GM19035 (cell line): ENCODE measurements around the gene CD302.
"Not testable (repeated sequence)": the region's sequence is repeated elsewhere in the genome, so short reads cannot be mapped to it uniquely, and the experiment has no call there.

ENCODE experiments used
- ATAC-seq: cut with Tn5 transposase; IDR thresholded peaks from one replicate; pipeline ENCODE4 v1.9.1; 2021; ENCODE audit not compliant: unreplicated experiment

The CD302 gene

DNA sequence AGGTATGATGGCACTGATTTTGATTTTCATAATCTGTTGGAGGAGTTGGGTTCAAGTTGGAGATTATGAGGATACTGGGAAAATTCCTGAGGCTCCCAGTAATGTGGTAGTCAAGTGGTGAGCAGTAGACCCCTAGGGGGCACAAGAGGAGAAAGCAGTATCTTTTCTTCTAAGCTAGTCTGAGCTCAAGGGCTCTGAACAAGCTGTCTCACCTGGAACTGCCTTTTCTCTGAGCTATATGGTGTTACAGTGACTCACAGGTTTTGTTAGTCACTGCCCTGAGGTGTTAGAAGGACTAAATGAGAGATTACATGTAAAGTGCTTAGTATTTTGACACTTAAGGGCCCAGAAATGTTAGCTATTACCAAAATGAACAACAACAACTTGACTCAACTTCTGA, 42.2 kb downstream of the CD302 start:
- no peak for ATAC-seq

GRCh38 chr2:159755014-159755413, 43.0 kb downstream of the CD302 start:
- ATAC-seq, result no peak

- ATAC-seq, result no peak
Observed at GRCh38 chr2:159753797-159754196, 44.2 kb downstream of the CD302 start.

- no peak for ATAC-seq
Observed at GRCh38 chr2:159750873-159751272, 47.1 kb downstream of the CD302 start.

DNA sequence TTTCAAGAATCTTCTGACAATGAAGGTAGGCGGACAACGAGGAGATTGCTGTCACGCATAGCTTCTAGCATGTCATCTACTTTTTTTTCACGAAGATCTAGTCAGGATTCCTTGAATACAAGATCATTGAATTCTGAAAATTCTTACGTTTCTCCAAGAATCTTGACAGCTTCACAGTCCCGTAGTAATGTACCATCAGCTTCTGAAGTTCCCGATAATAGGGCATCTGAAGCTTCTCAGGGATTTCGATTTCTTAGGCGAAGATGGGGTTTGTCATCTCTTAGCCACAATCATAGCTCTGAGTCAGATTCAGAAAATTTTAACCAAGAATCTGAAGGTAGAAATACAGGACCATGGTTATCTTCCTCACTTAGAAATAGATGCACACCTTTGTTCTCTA, 49.9 kb downstream of the CD302 start:
- no peak for ATAC-seq

DNA sequence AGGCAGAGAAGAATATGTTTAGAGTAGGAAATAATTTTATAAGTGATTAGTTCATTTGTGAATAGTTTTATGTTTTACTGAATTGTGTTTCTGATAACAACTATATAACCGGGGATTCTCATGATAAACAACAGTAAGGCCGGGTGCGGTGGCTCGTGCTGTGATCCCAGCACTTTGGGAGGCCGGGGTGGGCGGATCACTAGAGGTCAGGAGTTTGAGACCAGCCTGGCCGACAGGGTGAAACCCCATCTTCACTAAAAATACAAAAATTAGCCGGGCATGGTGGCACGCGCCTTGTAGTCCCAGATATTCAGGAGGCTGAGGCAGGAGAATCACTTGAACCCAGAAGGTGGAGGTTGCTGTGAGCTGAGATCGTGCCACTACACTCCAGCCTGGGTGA, 52.8 kb downstream of the CD302 start:
- ATAC-seq, result not testable (repeated sequence)

- ATAC-seq, result no peak
Observed at GRCh38 chr2:159744363-159744762, 53.6 kb downstream of the CD302 start.

DNA sequence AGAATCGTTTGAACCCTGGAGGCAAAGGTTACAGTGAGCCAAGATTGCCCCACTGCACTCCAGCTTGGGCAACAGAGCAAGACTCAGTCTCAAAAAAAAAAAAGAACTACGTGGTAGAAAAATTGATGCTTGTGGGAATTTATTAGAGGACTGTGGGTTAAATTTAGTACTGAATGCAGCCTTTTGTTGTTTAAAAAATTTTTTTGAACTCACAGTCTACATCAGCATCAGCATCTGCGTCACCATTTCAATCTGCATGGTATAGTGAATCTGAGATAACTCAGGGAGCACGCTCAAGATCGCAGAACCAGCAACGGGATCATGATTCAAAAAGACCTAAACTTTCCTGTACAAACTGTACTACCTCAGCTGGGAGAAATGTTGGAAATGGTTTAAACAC, 55.2 kb downstream of the CD302 start:
- no peak for ATAC-seq

DNA sequence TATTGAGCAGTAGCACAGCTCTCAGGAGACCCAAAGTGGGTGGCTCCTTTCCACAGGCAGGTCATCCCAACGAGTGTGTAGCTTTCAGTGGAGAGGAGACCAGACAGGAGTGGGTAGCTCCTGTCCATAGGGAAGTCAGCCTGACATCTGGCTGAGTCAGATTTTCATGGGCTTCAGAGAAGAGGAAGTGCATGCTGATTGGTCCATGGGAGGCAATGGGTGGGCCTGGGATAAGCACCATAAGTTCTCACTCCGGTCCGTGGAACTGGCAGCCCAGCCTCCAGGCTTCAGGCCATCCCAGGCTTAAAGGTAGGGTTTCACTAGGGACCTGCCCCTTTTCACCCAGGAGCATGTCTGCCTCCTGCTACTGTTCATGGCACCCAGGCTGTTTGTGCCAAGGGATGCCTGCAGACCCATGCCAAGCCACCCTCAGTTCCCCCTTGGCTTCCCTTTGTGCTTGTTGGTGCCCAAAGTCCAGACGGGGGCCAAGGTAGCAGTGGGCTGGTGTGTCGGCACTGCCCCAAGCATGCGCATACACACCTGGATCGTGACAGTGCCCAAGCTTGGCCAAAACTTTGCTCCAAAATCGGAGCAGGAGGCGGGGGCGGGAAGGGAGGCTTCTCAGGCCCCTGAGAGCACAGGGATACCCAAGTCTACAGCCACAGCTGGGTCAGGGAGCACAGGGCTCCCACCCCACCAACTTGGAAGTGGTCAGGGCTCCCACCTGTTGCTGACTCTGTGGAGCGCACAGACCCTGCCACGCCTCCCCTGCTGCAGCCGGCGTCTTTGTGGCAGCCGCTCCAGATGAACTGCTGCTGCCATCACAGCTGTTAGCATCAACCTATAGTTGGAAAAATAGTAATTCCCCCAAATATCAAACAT, 59.3 kb downstream of the CD302 start:
- ATAC-seq, result no peak

- no peak for ATAC-seq
Observed at GRCh38 chr2:159737917-159738296, 60.1 kb downstream of the CD302 start.

- ATAC-seq, result no peak
Observed at GRCh38 chr2:159737292-159737916, 60.6 kb downstream of the CD302 start.

DNA sequence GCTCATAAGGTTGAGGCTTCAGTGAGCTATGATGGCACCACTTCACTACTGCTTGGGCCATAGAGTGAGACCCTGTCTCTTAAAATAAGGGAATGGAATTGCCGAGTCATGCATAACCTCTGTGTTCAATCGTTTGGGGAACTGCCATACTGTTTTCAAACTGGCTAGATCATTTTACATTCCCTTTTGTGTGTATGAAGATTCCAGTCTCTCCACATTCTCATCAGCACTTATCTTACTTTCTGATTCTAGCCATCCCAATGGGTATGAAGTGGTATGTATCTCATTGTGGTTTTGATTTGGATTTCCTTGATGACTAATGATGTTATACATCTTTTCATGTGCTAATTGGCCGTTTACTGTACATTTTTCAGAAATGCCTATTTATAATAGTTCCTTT, 62.0 kb downstream of the CD302 start:
- ATAC-seq, result no peak

- no peak for ATAC-seq
Observed at GRCh38 chr2:159735648-159736047, 62.4 kb downstream of the CD302 start.

DNA sequence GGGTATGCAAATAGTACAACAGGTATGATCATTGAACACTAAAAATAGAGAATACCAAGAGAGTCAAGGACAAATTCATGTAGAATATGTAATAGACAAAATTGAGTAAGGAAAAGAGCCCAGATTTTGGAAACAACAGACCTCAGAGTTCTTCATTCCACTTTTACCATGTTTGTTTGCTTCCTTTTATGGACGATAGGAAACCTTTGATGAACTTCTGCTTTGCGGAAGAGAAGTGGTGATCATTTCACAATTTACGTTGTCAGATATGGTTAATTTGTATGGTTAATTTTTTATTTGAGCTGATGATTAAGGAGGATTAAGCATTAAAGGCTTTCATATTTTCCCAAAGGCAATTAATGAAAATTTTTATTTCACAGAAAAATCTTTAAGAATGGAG, 69.4 kb downstream of the CD302 start:
- no peak for ATAC-seq

DNA sequence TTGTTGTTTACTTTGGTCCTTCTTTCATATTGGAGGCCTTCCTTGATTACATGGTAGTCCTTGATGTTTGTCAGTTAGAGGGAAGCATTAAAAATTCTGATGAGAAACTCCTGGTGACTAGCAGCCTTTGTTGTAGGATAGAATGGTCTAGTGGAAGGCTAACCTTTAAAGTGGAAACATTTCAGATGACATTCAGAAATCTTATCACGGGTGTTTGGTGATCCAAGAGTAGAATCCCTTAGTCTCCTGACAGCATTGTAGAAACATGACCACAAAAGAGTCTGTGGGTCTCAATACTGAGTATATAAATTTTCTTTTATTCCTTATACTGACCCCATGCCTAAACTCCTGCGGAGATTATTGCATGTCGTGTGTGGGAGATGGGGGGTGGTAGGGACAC, 72.3 kb downstream of the CD302 start:
- ATAC-seq, result no peak

DNA sequence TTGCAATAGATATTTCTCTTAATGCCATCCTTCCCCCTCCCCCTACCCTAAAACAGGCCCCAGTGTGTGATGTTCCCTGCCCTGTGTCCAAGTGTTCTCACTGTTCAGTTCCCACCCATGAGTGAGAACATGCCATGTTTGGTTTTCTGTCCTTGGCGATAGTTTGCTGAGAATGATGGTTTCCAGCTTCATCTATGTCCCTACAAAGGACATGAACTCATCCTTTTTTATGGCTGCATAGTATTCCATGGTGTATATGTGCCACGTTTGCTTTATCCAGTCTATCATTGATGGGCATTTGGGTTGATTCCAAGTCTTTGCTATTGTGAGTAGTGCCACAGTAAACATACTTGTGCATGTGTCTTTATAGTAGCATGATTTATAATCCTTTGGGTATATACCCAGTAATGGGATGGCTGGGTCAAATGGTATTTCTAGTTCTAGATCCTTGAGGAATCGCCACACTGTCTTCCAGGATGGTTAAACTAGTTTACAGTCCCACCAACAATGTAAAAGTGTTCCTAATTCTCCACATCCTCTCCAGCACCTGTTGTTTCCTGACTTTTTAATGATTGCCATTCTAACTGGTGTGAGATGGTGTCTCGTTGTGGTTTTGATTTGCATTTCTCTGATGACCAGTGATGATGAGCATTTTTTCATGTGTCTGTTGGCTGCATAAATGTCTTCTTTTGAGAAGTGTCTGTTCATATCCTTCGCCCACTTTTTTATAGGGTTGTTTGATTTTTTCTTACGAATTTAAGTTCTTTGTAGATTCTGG, 73.0 kb downstream of the CD302 start:
- ATAC-seq, result not testable (repeated sequence)

GRCh38 chr2:159722580-159722979, 75.4 kb downstream of the CD302 start:
- ATAC-seq, result no peak

DNA sequence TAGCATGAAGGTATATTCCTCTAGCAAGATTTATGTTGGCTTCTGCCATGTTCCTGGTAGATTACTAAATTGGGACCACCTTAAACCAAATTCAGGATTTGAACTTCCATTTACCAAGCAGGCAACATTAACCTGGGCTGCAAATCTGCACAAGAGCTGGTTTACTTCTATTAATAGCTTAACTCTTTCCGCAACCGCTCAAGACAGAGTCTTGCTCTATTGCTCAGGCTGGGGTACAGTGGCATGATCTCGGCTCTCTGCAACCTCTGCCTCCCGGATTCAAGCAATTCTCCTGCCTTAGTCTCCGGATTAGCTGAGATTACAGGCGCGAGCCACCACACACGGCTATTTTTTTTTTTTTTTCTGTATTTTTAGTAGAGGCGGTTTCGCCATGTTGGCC, 77.3 kb downstream of the CD302 start:
- no peak for ATAC-seq
